Measurements from ENCODE around the gene URB1.
"Not testable (repeated sequence)": the region's sequence is repeated elsewhere in the genome, so short reads cannot be mapped to it uniquely, and the experiment has no call there.

DNA sequence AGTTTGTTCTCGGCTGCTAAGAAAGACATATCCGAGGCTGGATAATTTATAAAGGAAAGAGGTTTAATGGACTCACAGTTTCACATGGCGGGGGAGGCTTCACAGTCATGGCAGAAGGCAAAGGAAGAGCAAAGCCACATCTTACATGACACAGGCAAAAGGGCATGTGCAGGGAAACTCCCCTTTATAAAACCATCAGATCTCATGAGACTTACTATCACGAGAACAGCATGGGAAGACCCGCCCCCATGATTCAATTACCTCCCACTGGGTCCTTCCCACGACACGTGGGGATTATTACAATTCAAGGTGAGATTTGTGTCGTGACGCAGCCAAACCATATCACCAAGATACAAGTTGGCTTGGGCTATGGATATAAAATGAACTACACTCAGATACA lies 81.8 kb downstream of the URB1 start:
- TF ChIP-seq CTCF (conservative IDR thresholded peaks at IDR 0.05; ENCODE audit: low read length); EZH2phosphoT487 (IDR thresholded peaks at IDR 0.05; ENCODE audit: borderline replicate concordance): not testable (repeated sequence)

All from Loucy (cell line).